SK-N-SH (cell line): ENCODE data around the gene ROR2. TPM values are rescaled to one million over a fixed set of nuclear protein-coding genes. Genes with fewer than 3 reads are reported as not detected.

Experiments
- CTCF ChIA-PET: fragments of 300-600, 350-600 bp; formaldehyde crosslinking; extraction: SDS; loops from one replicate; lab custom pipeline; 2021; lab: Yijun Ruan, JAX
- POLR2A ChIA-PET: fragments of 350-600 bp; sonication (Branson Sonifier 250); formaldehyde crosslinking; extraction: SDS; loops from one replicate; lab custom pipeline; 2020; ENCODE audit warnings: antibody characterized with exemption, inconsistent platforms; lab: Yijun Ruan, JAX
- DNase-seq: peaks from one replicate; pipeline ENCODE4 v3.0.0; 2012
- H2AFZ ChIP-seq: fragments of 200-600 bp; sonication (generic); 2 replicates; pipeline ENCODE4 v1.8.1; 2016; ENCODE audit warnings: antibody characterized with exemption, mild to moderate bottlenecking, low read depth
- H3F3A ChIP-seq: fragments of 200-600 bp; sonication (generic); replicated peaks from 2 replicates; pipeline ENCODE3; 2016; ENCODE audit warnings: antibody characterized with exemption, mild to moderate bottlenecking; ENCODE audit not compliant: insufficient read depth
- H3K27ac ChIP-seq, 2 experiments: fragments of 200-500 bp in 1 of 2; fragments of 200-600 bp in 1 of 2; sonication (Bioruptor generic) in 1 of 2; sonication (generic), shearing (Covaris generic) in 1 of 2; 2 replicates each; pipeline versions ENCODE4 v1.5.1 to v1.6.1; 2014 to 2016; ENCODE audit warnings: low read depth in 2 of 2, inconsistent platforms in 1 of 2, low read length in 1 of 2, mild to moderate bottlenecking in 1 of 2, mixed read lengths in 1 of 2
- H3K27me3 ChIP-seq: fragments of 200-600 bp; sonication (generic), shearing (Covaris generic); 2 replicates; pipeline ENCODE4 v1.6.1; 2016; ENCODE audit warnings: mixed run types; ENCODE audit not compliant: insufficient read depth
- H3K36me3 ChIP-seq, 2 experiments: fragments of 200-500 bp in 1 of 2; fragments of 200-600 bp in 1 of 2; sonication (Bioruptor generic) in 1 of 2; sonication (generic) in 1 of 2; replicated peaks in 1 of 2; 2 replicates each; pipeline versions ENCODE3 to v1.5.1; 2014 to 2016; ENCODE audit warnings: low read length in 1 of 2, mild to moderate bottlenecking in 1 of 2; ENCODE audit not compliant: insufficient read depth in 2 of 2, control insufficient read depth in 1 of 2
- H3K4me1 ChIP-seq, 2 experiments: fragments of 200-500 bp in 1 of 2; fragments of 200-600 bp in 1 of 2; sonication (Bioruptor generic) in 1 of 2; sonication (generic), shearing (Covaris generic) in 1 of 2; 2 replicates each; pipeline versions ENCODE4 v1.5.1 to v1.6.1; 2014 to 2016; ENCODE audit warnings: low read depth in 1 of 2, low read length in 1 of 2, mixed run types in 1 of 2; ENCODE audit not compliant: insufficient read depth in 2 of 2, control insufficient read depth in 1 of 2
- H3K4me2 ChIP-seq: fragments of 200-600 bp; sonication (generic), shearing (Covaris generic); 2 replicates; pipeline ENCODE4 v1.6.1; 2017; ENCODE audit warnings: mixed run types
- H3K4me3 ChIP-seq, 2 experiments: fragments of 200-500 bp in 1 of 2; fragments of 200-600 bp in 1 of 2; sonication (Bioruptor generic) in 1 of 2; sonication (generic), shearing (Covaris generic) in 1 of 2; 2 replicates each; pipeline versions ENCODE4 v1.5.1 to v1.8.1; 2014 to 2016; ENCODE audit warnings: low read depth in 2 of 2, inconsistent platforms in 1 of 2, low read length in 1 of 2, mild to moderate bottlenecking in 1 of 2, mixed read lengths in 1 of 2, moderate library complexity in 1 of 2
- H3K79me2 ChIP-seq: fragments of 200-600 bp; sonication (generic); 2 replicates; pipeline ENCODE4 v1.8.1; 2017; ENCODE audit warnings: mild to moderate bottlenecking; ENCODE audit not compliant: insufficient read depth
- H3K9ac ChIP-seq: fragments of 200-600 bp; sonication (generic); 2 replicates; pipeline ENCODE4 v1.6.1; 2017; ENCODE audit warnings: mixed run types
- H3K9me2 ChIP-seq: fragments of 200-600 bp; sonication (generic); 2 replicates; pipeline ENCODE4 v1.6.1; 2017; ENCODE audit warnings: mixed run types
- H3K9me3 ChIP-seq: fragments of 200-600 bp; sonication (generic); 2 replicates; pipeline ENCODE4 v1.6.1; 2017; ENCODE audit warnings: mixed run types, mild to moderate bottlenecking, moderate library complexity
- H4K20me1 ChIP-seq: fragments of 200-600 bp; sonication (generic); 2 replicates; pipeline ENCODE4 v1.6.1; 2017; ENCODE audit warnings: mild to moderate bottlenecking, mixed run types; ENCODE audit not compliant: insufficient read depth
- CHD2 ChIP-seq: fragments of 150-350 bp; IDR thresholded peaks from 2 replicates; pipeline ENCODE4 v1.6.1; 2018; ENCODE audit warnings: low read length; ENCODE audit not compliant: partially characterized antibody
- EP300 ChIP-seq, 2 experiments: IDR thresholded peaks; 2 replicates each; pipeline versions ENCODE4 v1.4.0 to v1.6.1; 2012; ENCODE audit warnings: borderline replicate concordance in 1 of 2, low read depth in 1 of 2, low read length in 1 of 2
- EZH2phosphoT487 ChIP-seq: fragments of 200-600 bp; sonication (generic); IDR thresholded peaks from 2 replicates; pipeline ENCODE4 v1.6.1; 2017; ENCODE audit warnings: low read depth, mixed run types, mild to moderate bottlenecking, antibody characterized with exemption, moderate library complexity, borderline replicate concordance
- FOXM1 ChIP-seq: IDR thresholded peaks from 2 replicates; pipeline ENCODE4 v1.4.0; 2012; ENCODE audit warnings: low read depth, mild to moderate bottlenecking
- GABPA ChIP-seq: IDR thresholded peaks from 2 replicates; pipeline ENCODE4 v1.4.0; 2012; ENCODE audit warnings: low read depth, mild to moderate bottlenecking
- MEF2A ChIP-seq: IDR thresholded peaks from 2 replicates; pipeline ENCODE4 v1.4.0; 2012; ENCODE audit warnings: low read depth, borderline replicate concordance
- MXI1 ChIP-seq: IDR thresholded peaks from 2 replicates; pipeline ENCODE4 v1.6.1; 2012; ENCODE audit warnings: mild to moderate bottlenecking, low read depth, low read length, improper control_type of control experiment
- RAD21 ChIP-seq: IDR thresholded peaks from 2 replicates; pipeline ENCODE4 v1.6.1; 2012; ENCODE audit warnings: mild to moderate bottlenecking, low read length
- RCOR1 ChIP-seq: fragments of 150-350 bp; IDR thresholded peaks from 2 replicates; pipeline ENCODE4 v1.6.1; 2017; ENCODE audit warnings: antibody characterized with exemption, low read length
- RXRA ChIP-seq: IDR thresholded peaks from 2 replicates; pipeline ENCODE4 v1.4.0; 2012; ENCODE audit warnings: low read depth, mild to moderate bottlenecking, borderline replicate concordance
- SIN3A ChIP-seq: IDR thresholded peaks from 2 replicates; pipeline ENCODE4 v1.6.1; 2012; ENCODE audit warnings: low read depth, mild to moderate bottlenecking, low read length, moderate library complexity, borderline replicate concordance
- TAF1 ChIP-seq: IDR thresholded peaks from 2 replicates; pipeline ENCODE4 v1.6.1; 2012; ENCODE audit warnings: low read depth, mild to moderate bottlenecking, low read length, moderate library complexity, borderline replicate concordance
- TCF12 ChIP-seq: IDR thresholded peaks from 2 replicates; pipeline ENCODE4 v1.4.0; 2012
- TEAD4 ChIP-seq: IDR thresholded peaks from 2 replicates; pipeline ENCODE4 v1.4.0; 2012; ENCODE audit warnings: mild to moderate bottlenecking, borderline replicate concordance; ENCODE audit not compliant: insufficient read depth
- YY1 ChIP-seq: IDR thresholded peaks from 2 replicates; pipeline ENCODE4 v1.4.0; 2012; ENCODE audit warnings: low read depth, mild to moderate bottlenecking
- WGBS: methylation state at CpG from one replicate; pipeline ENCODE4 v1.1.6; 2017; ENCODE audit warnings: low lambda C conversion rate; 5-methylcytosine and 5-hydroxymethylcytosine counted together
- polyA plus RNA-seq, 3 experiments: library from polyadenylated mRNA; depleted of rRNA; stranded (reverse); fragments of >200 nt; gene quantifications; 2 replicates each; pipeline ENCODE4 v1.2.3, GENCODE V29; 2012
- TF ChIP-seq, protein P1 (sequence below): IDR thresholded peaks from 2 replicates; pipeline ENCODE4; 2012
- TF ChIP-seq, protein P2 (sequence below): IDR thresholded peaks from 2 replicates; pipeline ENCODE4 v1.6.1; 2012; ENCODE audit warnings: mild to moderate bottlenecking, low read depth, low read length, moderate library complexity
- TF ChIP-seq, protein P3 (sequence below): fragments of 150-350 bp; IDR thresholded peaks from 2 replicates; pipeline ENCODE4 v1.6.1; 2017; ENCODE audit warnings: antibody characterized with exemption, low read length, low read depth, borderline replicate concordance
- TF ChIP-seq, protein P4 (sequence below): fragments of 150-350 bp; IDR thresholded peaks from 2 replicates; pipeline ENCODE4 v1.6.1; 2016; ENCODE audit warnings: mild to moderate bottlenecking, low read depth, low read length
- TF ChIP-seq, protein P5 (sequence below): IDR thresholded peaks from 2 replicates; pipeline ENCODE4 v1.4.0; 2012; ENCODE audit warnings: low read depth

ROR2 gene
- polyA plus RNA-seq, 1 of the 3 experiments (the other 2 are of a cell fraction) = 0.43 TPM

DNA sequence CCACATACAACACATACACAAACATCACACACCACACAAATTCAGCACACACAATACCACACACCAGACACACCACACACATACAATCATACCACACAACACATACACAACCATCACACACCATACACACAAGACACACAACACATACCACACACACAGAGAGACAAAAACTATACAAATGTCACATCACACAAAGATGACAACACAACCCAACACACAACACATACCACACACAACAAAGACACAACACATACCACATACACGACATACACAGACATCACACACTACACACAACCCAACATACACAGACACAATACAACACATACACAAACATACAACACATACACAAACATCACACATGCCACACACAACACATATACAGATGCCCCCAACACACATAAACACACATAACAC is 44.8 kb downstream of the ROR2 start:
- no peaks in the 10 kb centered on the region for H4K20me1 ChIP-seq
- no peak overlapping the region for H3K4me3 ChIP-seq
- peaks cover 0 to 22% of the 10 kb centered on the region in 2 experiments; a peak in 2 of 4 replicates for H3K4me1 ChIP-seq
- TF ChIP-seq FOXM1 = no peak
- TF ChIP-seq, protein P1, sequence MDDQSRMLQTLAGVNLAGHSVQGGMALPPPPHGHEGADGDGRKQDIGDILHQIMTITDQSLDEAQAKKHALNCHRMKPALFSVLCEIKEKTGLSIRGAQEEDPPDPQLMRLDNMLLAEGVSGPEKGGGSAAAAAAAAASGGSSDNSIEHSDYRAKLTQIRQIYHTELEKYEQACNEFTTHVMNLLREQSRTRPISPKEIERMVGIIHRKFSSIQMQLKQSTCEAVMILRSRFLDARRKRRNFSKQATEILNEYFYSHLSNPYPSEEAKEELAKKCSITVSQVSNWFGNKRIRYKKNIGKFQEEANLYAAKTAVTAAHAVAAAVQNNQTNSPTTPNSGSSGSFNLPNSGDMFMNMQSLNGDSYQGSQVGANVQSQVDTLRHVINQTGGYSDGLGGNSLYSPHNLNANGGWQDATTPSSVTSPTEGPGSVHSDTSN = no peak
- TF ChIP-seq CHD2 = no peak
- TF ChIP-seq TCF12 = no peak
- TF ChIP-seq TAF1 = no peak
- H3K36me3 ChIP-seq = no peaks in the 10 kb centered on the region
- H3K9me2 ChIP-seq = no peaks in the 10 kb centered on the region
- CTCF ChIA-PET = interaction anchor here (1.1 kb wide), 1 partner anchor 12 kb away, joined by 3 read pairs; no protein-coding TSS in a partner anchor
- H3K9me3 ChIP-seq = no peaks in the 10 kb centered on the region
- no peak overlapping the region for H2AFZ ChIP-seq
- no peak for DNase-seq
- H3K9ac ChIP-seq = no peak overlapping the region
- no peaks in the 10 kb centered on the region for H3K79me2 ChIP-seq
- POLR2A ChIA-PET = no interaction called here
- WGBS = 36% methylated on average over 1 of the region's 1 CpG
- H3K4me2 ChIP-seq = no peak overlapping the region
- no peak overlapping the region for H3K27ac ChIP-seq
- no peaks in the 10 kb centered on the region for H3F3A ChIP-seq
- H3K27me3 ChIP-seq = no peaks in the 10 kb centered on the region

DNA sequence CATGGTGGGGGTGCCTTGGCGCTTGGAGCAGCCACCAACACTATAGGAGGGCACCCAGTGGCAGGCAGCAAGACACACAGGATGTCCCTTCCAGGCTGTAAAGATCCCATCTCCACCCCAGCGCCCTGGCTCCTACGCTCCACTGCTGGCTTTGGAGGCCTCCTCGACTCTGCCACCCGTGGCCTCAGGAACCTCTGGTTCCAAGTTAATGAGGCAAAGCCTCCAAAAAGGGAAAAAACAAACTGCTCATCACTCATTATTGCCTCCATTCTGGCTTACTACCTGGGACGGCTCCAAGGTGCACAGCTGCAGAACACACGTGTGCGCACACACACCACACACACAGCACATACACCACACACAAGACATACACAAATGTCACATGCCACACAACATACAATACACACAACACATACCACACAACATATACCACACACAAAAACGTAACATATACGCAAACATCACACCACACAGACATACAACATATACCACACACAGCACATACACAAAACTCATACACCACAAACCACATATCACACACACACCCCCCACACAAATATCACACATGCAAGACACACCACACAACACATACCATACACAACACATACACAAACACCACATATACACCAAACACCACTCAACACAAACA is 45.3 kb downstream of the ROR2 start:
- no peak overlapping the region for H3K4me3 ChIP-seq
- H3K27ac ChIP-seq = no peak overlapping the region
- H3K9me3 ChIP-seq = no peaks in the 10 kb centered on the region
- H3F3A ChIP-seq = no peaks in the 10 kb centered on the region
- no peak for DNase-seq
- ChIA-PET CTCF (interaction anchor here (1.1 kb wide), 1 partner anchor 12 kb away, joined by 3 read pairs; no protein-coding TSS in a partner anchor), POLR2A (no interaction called here)
- peaks cover 0 to 27% of the 10 kb centered on the region in 2 experiments; a peak in 2 of 4 replicates for H3K4me1 ChIP-seq
- H3K9me2 ChIP-seq = no peaks in the 10 kb centered on the region
- H2AFZ ChIP-seq = no peak overlapping the region
- no peaks in the 10 kb centered on the region for H4K20me1 ChIP-seq
- TF ChIP-seq TEAD4 (no peak), FOXM1 (no peak), EP300 (IDR thresholded peaks at IDR 0.05; ENCODE audit: borderline replicate concordance in 1 of 2, low read depth in 1 of 2, low read length in 1 of 2) (no peak), RCOR1 (no peak), YY1 (no peak), RAD21 (no peak), GABPA (no peak), SIN3A (no peak), EZH2phosphoT487 (no peak), MXI1 (no peak), RXRA (no peak), MEF2A (no peak)
- TF ChIP-seq, protein P2, sequence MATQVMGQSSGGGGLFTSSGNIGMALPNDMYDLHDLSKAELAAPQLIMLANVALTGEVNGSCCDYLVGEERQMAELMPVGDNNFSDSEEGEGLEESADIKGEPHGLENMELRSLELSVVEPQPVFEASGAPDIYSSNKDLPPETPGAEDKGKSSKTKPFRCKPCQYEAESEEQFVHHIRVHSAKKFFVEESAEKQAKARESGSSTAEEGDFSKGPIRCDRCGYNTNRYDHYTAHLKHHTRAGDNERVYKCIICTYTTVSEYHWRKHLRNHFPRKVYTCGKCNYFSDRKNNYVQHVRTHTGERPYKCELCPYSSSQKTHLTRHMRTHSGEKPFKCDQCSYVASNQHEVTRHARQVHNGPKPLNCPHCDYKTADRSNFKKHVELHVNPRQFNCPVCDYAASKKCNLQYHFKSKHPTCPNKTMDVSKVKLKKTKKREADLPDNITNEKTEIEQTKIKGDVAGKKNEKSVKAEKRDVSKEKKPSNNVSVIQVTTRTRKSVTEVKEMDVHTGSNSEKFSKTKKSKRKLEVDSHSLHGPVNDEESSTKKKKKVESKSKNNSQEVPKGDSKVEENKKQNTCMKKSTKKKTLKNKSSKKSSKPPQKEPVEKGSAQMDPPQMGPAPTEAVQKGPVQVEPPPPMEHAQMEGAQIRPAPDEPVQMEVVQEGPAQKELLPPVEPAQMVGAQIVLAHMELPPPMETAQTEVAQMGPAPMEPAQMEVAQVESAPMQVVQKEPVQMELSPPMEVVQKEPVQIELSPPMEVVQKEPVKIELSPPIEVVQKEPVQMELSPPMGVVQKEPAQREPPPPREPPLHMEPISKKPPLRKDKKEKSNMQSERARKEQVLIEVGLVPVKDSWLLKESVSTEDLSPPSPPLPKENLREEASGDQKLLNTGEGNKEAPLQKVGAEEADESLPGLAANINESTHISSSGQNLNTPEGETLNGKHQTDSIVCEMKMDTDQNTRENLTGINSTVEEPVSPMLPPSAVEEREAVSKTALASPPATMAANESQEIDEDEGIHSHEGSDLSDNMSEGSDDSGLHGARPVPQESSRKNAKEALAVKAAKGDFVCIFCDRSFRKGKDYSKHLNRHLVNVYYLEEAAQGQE = no peak
- TF ChIP-seq, protein P3, sequence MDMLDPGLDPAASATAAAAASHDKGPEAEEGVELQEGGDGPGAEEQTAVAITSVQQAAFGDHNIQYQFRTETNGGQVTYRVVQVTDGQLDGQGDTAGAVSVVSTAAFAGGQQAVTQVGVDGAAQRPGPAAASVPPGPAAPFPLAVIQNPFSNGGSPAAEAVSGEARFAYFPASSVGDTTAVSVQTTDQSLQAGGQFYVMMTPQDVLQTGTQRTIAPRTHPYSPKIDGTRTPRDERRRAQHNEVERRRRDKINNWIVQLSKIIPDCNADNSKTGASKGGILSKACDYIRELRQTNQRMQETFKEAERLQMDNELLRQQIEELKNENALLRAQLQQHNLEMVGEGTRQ = no peak
- TF ChIP-seq, protein P4, sequence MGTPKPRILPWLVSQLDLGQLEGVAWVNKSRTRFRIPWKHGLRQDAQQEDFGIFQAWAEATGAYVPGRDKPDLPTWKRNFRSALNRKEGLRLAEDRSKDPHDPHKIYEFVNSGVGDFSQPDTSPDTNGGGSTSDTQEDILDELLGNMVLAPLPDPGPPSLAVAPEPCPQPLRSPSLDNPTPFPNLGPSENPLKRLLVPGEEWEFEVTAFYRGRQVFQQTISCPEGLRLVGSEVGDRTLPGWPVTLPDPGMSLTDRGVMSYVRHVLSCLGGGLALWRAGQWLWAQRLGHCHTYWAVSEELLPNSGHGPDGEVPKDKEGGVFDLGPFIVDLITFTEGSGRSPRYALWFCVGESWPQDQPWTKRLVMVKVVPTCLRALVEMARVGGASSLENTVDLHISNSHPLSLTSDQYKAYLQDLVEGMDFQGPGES = no peak
- TF ChIP-seq, protein P5, sequence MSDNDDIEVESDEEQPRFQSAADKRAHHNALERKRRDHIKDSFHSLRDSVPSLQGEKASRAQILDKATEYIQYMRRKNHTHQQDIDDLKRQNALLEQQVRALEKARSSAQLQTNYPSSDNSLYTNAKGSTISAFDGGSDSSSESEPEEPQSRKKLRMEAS = no peak
- H3K36me3 ChIP-seq = no peaks in the 10 kb centered on the region
- no peak overlapping the region for H3K9ac ChIP-seq
- 85% methylated on average over 9 of the region's 10 CpGs for WGBS
- no peak overlapping the region for H3K4me2 ChIP-seq
- no peaks in the 10 kb centered on the region for H3K79me2 ChIP-seq
- no peaks in the 10 kb centered on the region for H3K27me3 ChIP-seq
